ENCODE measurements around the gene UVSSA. TPM values are rescaled to one million over a fixed set of nuclear protein-coding genes. Genes with fewer than 3 reads are reported as not detected.
A peak's percentile ranks its signal among the peaks of the same experiment; 100 is the strongest.
"Not testable (repeated sequence)": the region's sequence is repeated elsewhere in the genome, so short reads cannot be mapped to it uniquely, and the experiment has no call there.

Gene UVSSA
- total RNA-seq, 1 experiment from 2014 or later: 40.4 TPM

GRCh38 chr4:1369479-1370079 is 22.6 kb downstream of the UVSSA start (continued):
- TF ChIP-seq PRDM15 (CRISPR knock-in tag; IDR thresholded peaks at IDR 0.05): no peak
- TF ChIP-seq, protein P1, sequence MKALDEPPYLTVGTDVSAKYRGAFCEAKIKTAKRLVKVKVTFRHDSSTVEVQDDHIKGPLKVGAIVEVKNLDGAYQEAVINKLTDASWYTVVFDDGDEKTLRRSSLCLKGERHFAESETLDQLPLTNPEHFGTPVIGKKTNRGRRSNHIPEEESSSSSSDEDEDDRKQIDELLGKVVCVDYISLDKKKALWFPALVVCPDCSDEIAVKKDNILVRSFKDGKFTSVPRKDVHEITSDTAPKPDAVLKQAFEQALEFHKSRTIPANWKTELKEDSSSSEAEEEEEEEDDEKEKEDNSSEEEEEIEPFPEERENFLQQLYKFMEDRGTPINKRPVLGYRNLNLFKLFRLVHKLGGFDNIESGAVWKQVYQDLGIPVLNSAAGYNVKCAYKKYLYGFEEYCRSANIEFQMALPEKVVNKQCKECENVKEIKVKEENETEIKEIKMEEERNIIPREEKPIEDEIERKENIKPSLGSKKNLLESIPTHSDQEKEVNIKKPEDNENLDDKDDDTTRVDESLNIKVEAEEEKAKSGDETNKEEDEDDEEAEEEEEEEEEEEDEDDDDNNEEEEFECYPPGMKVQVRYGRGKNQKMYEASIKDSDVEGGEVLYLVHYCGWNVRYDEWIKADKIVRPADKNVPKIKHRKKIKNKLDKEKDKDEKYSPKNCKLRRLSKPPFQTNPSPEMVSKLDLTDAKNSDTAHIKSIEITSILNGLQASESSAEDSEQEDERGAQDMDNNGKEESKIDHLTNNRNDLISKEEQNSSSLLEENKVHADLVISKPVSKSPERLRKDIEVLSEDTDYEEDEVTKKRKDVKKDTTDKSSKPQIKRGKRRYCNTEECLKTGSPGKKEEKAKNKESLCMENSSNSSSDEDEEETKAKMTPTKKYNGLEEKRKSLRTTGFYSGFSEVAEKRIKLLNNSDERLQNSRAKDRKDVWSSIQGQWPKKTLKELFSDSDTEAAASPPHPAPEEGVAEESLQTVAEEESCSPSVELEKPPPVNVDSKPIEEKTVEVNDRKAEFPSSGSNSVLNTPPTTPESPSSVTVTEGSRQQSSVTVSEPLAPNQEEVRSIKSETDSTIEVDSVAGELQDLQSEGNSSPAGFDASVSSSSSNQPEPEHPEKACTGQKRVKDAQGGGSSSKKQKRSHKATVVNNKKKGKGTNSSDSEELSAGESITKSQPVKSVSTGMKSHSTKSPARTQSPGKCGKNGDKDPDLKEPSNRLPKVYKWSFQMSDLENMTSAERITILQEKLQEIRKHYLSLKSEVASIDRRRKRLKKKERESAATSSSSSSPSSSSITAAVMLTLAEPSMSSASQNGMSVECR (CRISPR knock-in tag; IDR thresholded peaks at IDR 0.05; ENCODE audit: borderline replicate concordance): no peak
- TF ChIP-seq, protein P2, sequence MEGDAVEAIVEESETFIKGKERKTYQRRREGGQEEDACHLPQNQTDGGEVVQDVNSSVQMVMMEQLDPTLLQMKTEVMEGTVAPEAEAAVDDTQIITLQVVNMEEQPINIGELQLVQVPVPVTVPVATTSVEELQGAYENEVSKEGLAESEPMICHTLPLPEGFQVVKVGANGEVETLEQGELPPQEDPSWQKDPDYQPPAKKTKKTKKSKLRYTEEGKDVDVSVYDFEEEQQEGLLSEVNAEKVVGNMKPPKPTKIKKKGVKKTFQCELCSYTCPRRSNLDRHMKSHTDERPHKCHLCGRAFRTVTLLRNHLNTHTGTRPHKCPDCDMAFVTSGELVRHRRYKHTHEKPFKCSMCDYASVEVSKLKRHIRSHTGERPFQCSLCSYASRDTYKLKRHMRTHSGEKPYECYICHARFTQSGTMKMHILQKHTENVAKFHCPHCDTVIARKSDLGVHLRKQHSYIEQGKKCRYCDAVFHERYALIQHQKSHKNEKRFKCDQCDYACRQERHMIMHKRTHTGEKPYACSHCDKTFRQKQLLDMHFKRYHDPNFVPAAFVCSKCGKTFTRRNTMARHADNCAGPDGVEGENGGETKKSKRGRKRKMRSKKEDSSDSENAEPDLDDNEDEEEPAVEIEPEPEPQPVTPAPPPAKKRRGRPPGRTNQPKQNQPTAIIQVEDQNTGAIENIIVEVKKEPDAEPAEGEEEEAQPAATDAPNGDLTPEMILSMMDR (IDR thresholded peaks at IDR 0.05): no peak
- TF ChIP-seq ZNF416 (CRISPR knock-in tag; IDR thresholded peaks at IDR 0.05): no peak
- no peak for TF ChIP-seq CREB1 (CRISPR knock-in tag; IDR thresholded peaks at IDR 0.05)

DNA sequence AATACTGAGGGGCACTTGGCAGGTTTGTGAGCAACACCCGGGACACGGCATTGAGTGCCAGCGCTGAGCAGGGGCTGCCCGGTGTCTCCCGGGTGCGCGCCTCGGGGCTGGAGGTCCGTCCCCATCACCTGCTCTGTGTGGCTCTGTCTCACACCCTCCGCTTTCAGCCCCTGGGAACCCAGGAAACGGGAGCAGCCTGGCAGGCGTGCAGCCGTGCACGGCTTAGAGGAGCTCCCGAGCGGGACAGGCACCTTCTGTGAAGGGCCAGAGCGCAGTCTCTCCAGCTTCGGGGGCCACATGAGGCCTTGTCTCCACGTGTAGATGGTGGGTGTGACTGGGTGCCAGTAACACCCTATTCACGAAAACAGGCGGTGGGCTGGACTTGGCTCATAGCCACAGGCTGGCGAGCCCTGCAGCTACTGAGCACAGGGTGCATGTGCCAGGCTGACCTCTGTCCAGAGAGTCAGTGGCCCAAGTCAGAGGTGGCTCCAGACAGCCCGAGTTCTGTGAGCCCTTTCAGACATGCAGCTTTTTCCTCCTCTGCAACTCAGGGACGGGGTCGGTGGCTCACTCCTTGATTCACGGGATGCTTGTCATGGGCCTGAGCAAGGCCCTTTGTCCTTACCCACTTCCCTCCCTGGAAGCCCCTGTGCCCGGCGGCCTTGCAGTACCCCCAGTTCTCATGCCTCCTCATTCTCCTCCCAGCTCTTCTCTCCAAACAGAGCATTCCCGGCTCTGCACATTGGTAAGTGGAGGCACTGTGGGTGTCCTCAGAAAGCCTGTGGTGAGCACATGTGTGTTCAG is 23.5 kb downstream of the UVSSA start:
- POLR2A ChIA-PET: no interaction called here
- DNase-seq (ENCODE audit: low spot score): peak; percentile 6

DNA sequence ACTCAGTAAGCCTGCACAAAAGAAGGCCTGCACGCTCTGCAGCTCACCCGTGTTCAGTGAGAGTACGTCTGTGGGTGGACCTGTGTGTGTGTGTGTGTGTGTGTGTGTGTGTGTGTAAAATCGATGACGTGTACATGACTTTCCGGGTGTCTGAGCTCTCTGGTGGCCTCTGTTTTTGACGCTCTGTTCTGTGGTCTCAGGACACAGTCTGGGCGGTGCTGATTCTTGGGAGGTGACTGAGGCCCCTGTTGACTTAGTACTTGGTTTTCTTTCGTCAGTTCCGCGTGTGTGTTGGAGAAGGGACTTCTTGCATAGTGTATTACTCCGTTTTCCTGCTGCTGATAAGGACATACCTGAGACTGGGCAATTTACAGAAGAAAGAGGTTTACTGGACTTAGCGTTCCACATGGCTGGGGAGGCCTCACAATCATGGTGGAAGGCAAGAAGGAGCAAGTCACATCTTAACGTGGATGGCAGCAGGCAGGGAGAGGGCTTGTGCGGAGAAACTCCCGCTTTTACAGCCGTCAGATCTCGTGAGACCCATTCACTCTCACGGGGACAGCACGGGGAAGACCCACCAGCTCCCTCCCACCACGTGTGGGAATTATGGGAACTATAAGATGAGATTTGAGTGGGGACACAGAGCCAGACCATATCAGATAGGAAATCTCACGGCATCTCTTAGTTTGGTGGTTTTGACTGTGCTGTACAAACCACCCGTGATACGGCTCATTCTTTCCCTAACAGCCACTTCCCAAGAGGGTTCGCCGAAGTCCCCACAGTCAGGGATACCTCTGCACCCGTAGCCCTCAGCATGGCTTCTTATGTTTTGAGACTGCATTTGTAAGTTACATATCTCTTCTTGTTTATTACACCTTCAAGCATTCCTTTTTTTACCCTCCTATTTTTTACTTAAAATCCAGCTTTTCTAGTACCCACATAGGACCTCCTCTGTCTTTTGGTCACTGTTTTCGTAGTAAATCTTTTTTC is 24.5 kb downstream of the UVSSA start:
- Mint-ChIP-seq H3K9me3 (no peaks in the 10 kb centered on the region), H3K36me3 (peaks cover 14% of the 10 kb centered on the region; the same call in 1 of the 2 replicates), H3K27me3 (ENCODE audit: low read depth) (no peaks in the 10 kb centered on the region; the same call in 1 of the 2 replicates), H3K4me3 (no peak overlapping the region), H3K27ac (peak overlapping the region; percentile 53), H3K4me1 (no peaks in the 10 kb centered on the region)
- DNase-seq (ENCODE audit: low spot score) (no peak), ATAC-seq (no peak)
- POLR2A ChIA-PET: no interaction called here
- no peak for TF ChIP-seq MYBL2 (CRISPR knock-in tag; IDR thresholded peaks at IDR 0.05)
- CTCF ChIA-PET: interaction anchor here (0.6 to 1.0 kb wide), 2 partner anchors 16 to 1858 kb away, joined by 3 to 4 read pairs; no protein-coding TSS in a partner anchor

More for the DNA sequence above, 23.5 kb downstream of the UVSSA start:
- H3K36me3 Mint-ChIP-seq: peaks cover 14% of the 10 kb centered on the region; the same call in 1 of the 2 replicates
- H3K9me3 Mint-ChIP-seq: no peaks in the 10 kb centered on the region
- H3K27me3 Mint-ChIP-seq (ENCODE audit: low read depth): no peaks in the 10 kb centered on the region; the same call in 1 of the 2 replicates
- H3K4me3 Mint-ChIP-seq: no peak overlapping the region
- CTCF ChIA-PET: interaction anchor here (0.6 to 1.0 kb wide), 2 partner anchors 15 to 1859 kb away, joined by 3 to 4 read pairs; no protein-coding TSS in a partner anchor
- TF ChIP-seq ZBTB21 (CRISPR knock-in tag; IDR thresholded peaks at IDR 0.05; ENCODE audit: borderline replicate concordance): no peak
- 0 out of 2 replicates have a peak, but pooled peaks cover 3% of the 10 kb centered on the region for H3K4me1 Mint-ChIP-seq
- H3K27ac Mint-ChIP-seq: peak overlapping the region; percentile 53
- no peak for ATAC-seq

DNA sequence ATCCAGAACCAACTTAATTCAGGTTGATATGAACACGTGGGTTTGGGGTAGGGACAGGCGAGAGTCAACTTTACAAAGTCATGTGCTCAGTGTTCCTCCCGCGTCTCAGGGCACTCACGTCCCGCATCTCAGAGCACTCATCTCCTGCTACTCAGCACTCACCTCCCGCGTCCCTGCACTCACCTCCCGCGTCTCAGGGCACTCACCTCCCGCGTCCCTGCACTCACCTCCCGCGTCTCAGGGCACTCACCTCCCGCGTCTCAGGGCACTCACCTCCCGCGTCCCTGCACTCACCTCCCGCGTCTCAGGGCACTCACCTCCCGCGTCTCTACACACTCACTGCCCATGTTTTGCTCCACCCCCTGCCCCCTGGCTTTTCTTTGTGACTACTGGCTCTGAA is 25.6 kb downstream of the UVSSA start:
- CTCF ChIA-PET; H3K4me1 Mint-ChIP-seq; H3K27ac Mint-ChIP-seq; DNase-seq (ENCODE audit: low spot score); H3K9me3 Mint-ChIP-seq; POLR2A ChIA-PET; H3K27me3 Mint-ChIP-seq (ENCODE audit: low read depth); H3K4me3 Mint-ChIP-seq; ATAC-seq: not testable (repeated sequence)
- peaks cover 14% of the 10 kb centered on the region; the same call in 1 of the 2 replicates for H3K36me3 Mint-ChIP-seq
